NCI-H2171 treated with DMSO at 0.1 percent for 48 hours (cell line): Measurements from ENCODE around the gene AGTRAP.

Experiments
- DNase-seq: peaks from one replicate; lab custom pipeline; 2025; lab: John Stamatoyannopoulos, UW

Gene AGTRAP

GRCh38 chr1:11706292-11706691 is 29.6 kb upstream of the AGTRAP start:
- no peak for DNase-seq

GRCh38 chr1:11707621-11708276 is 28.2 kb upstream of the AGTRAP start:
- peak; percentile 97 for DNase-seq

- DNase-seq, result no peak
Observed at GRCh38 chr1:11708554-11709350, 27.2 kb upstream of the AGTRAP start.

- no peak for DNase-seq
Observed at GRCh38 chr1:11711490-11711889, 24.4 kb upstream of the AGTRAP start.

GRCh38 chr1:11712285-11712684 is 23.7 kb upstream of the AGTRAP start:
- no peak for DNase-seq

- DNase-seq, result no peak
Observed at GRCh38 chr1:11713095-11713494, 22.8 kb upstream of the AGTRAP start.

GRCh38 chr1:11714831-11715575 is 20.9 kb upstream of the AGTRAP start:
- DNase-seq, result peak; percentile 86

GRCh38 chr1:11719313-11720032 is 16.5 kb upstream of the AGTRAP start:
- DNase-seq, result peak; percentile 83

- no peak for DNase-seq
Observed at GRCh38 chr1:11720033-11720376, 15.9 kb upstream of the AGTRAP start.

- no peak for DNase-seq
Observed at GRCh38 chr1:11720525-11720924, 15.4 kb upstream of the AGTRAP start.

- no peak for DNase-seq
Observed at GRCh38 chr1:11721311-11721710, 14.6 kb upstream of the AGTRAP start.

GRCh38 chr1:11722538-11722937 is 13.4 kb upstream of the AGTRAP start:
- no peak for DNase-seq

GRCh38 chr1:11725616-11726015 is 10.3 kb upstream of the AGTRAP start:
- no peak for DNase-seq

- no peak for DNase-seq
Observed at GRCh38 chr1:11727119-11727518, 8.8 kb upstream of the AGTRAP start.

GRCh38 chr1:11728126-11728806 is 7.7 kb upstream of the AGTRAP start:
- no peak for DNase-seq

GRCh38 chr1:11729155-11729497 is 6.8 kb upstream of the AGTRAP start:
- DNase-seq, result no peak

- no peak for DNase-seq
Observed at GRCh38 chr1:11729498-11730428, 6.2 kb upstream of the AGTRAP start.

- DNase-seq, result no peak
Observed at GRCh38 chr1:11730429-11730891, 5.5 kb upstream of the AGTRAP start.

- peak; percentile 89 for DNase-seq
Observed at GRCh38 chr1:11731691-11732283, 4.1 kb upstream of the AGTRAP start.

- no peak for DNase-seq
Observed at GRCh38 chr1:11733306-11733705, 2.6 kb upstream of the AGTRAP start.
